HEK293 (cell line): ENCODE results near the gene PERM1.
A peak's percentile ranks its signal among the peaks of the same experiment; 100 is the strongest.

Experiments
- KLF10 ChIP-seq: fragments of 450-650 bp; IDR thresholded peaks from 2 replicates; pipeline ENCODE4 v1.5.1; 2018; ENCODE audit warnings: missing biosample characterization, mild to moderate bottlenecking, missing genetic modification characterization
- KLF9 ChIP-seq: fragments of 450-650 bp; formaldehyde crosslinking; IDR thresholded peaks from 2 replicates; pipeline ENCODE4 v1.5.1; 2016; ENCODE audit warnings: missing biosample characterization, missing genetic modification characterization, low read depth
- REPIN1 ChIP-seq: fragments of 450-650 bp; formaldehyde crosslinking; IDR thresholded peaks from 2 replicates; pipeline ENCODE4 v1.5.1; 2017; ENCODE audit warnings: missing biosample characterization, missing genetic modification characterization, low read depth
- SCRT2 ChIP-seq: fragments of 450-650 bp; formaldehyde crosslinking; IDR thresholded peaks from 2 replicates; pipeline ENCODE4 v1.5.1; 2016; ENCODE audit warnings: missing biosample characterization, missing genetic modification characterization
- SP2 ChIP-seq: fragments of 450-650 bp; formaldehyde crosslinking; IDR thresholded peaks from 2 replicates; pipeline ENCODE4 v1.5.1; 2016; ENCODE audit warnings: missing biosample characterization, missing genetic modification characterization
- ZBTB20 ChIP-seq: fragments of 450-650 bp; formaldehyde crosslinking; IDR thresholded peaks from 2 replicates; pipeline ENCODE4 v1.5.1; 2016; ENCODE audit warnings: missing biosample characterization, missing genetic modification characterization
- ZBTB8A ChIP-seq: fragments of 450-650 bp; formaldehyde crosslinking; IDR thresholded peaks from 2 replicates; pipeline ENCODE4 v1.5.1; 2016; ENCODE audit warnings: missing biosample characterization, missing genetic modification characterization
- ZNF138 ChIP-seq: fragments of 450-650 bp; formaldehyde crosslinking; IDR thresholded peaks from 2 replicates; pipeline ENCODE4 v1.5.1; 2016; ENCODE audit warnings: missing biosample characterization, missing genetic modification characterization, borderline replicate concordance
- ZNF202 ChIP-seq: fragments of 450-650 bp; formaldehyde crosslinking; IDR thresholded peaks from 2 replicates; pipeline ENCODE4 v1.5.1; 2016; ENCODE audit warnings: missing biosample characterization, missing genetic modification characterization, borderline replicate concordance
- ZNF23 ChIP-seq: fragments of 450-650 bp; formaldehyde crosslinking; IDR thresholded peaks from 2 replicates; pipeline ENCODE4 v1.5.1; 2016; ENCODE audit warnings: missing biosample characterization, missing genetic modification characterization, borderline replicate concordance
- ZNF239 ChIP-seq: fragments of 450-650 bp; formaldehyde crosslinking; IDR thresholded peaks from 2 replicates; pipeline ENCODE4 v1.5.1; 2016; ENCODE audit warnings: missing biosample characterization, missing genetic modification characterization
- ZNF311 ChIP-seq: fragments of 450-650 bp; formaldehyde crosslinking; IDR thresholded peaks from 2 replicates; pipeline ENCODE4 v1.5.1; 2017; ENCODE audit warnings: missing biosample characterization, missing genetic modification characterization, borderline replicate concordance
- ZNF394 ChIP-seq: fragments of 450-650 bp; formaldehyde crosslinking; IDR thresholded peaks from 2 replicates; pipeline ENCODE4 v1.5.1; 2016; ENCODE audit warnings: missing biosample characterization, missing genetic modification characterization, mild to moderate bottlenecking, moderate library complexity, borderline replicate concordance
- ZNF48 ChIP-seq: fragments of 450-650 bp; formaldehyde crosslinking; IDR thresholded peaks from 2 replicates; pipeline ENCODE4 v1.5.1; 2016; ENCODE audit warnings: missing biosample characterization, missing genetic modification characterization
- ZNF561 ChIP-seq: fragments of 450-650 bp; IDR thresholded peaks from 2 replicates; pipeline ENCODE4 v1.5.1; 2018; ENCODE audit warnings: missing biosample characterization, missing genetic modification characterization, borderline replicate concordance
- ZNF600 ChIP-seq: fragments of 450-650 bp; formaldehyde crosslinking; IDR thresholded peaks from 2 replicates; pipeline ENCODE4 v1.5.1; 2016; ENCODE audit warnings: missing biosample characterization, missing genetic modification characterization
- ZNF629 ChIP-seq: fragments of 450-650 bp; formaldehyde crosslinking; IDR thresholded peaks from 2 replicates; pipeline ENCODE4 v1.5.1; 2017; ENCODE audit warnings: missing biosample characterization, missing genetic modification characterization
- ZNF776 ChIP-seq: fragments of 450-650 bp; formaldehyde crosslinking; IDR thresholded peaks from 2 replicates; pipeline ENCODE4 v1.5.0; 2017; ENCODE audit warnings: missing biosample characterization, missing genetic modification characterization, borderline replicate concordance
- ZSCAN16 ChIP-seq: fragments of 450-650 bp; formaldehyde crosslinking; IDR thresholded peaks from 2 replicates; pipeline ENCODE4 v1.5.1; 2016; ENCODE audit warnings: missing biosample characterization, missing genetic modification characterization
- ZSCAN30 ChIP-seq: fragments of 450-650 bp; IDR thresholded peaks from 2 replicates; pipeline ENCODE4 v1.5.1; 2018; ENCODE audit warnings: missing biosample characterization, mild to moderate bottlenecking, missing genetic modification characterization, moderate library complexity
- TF ChIP-seq, protein P1 (sequence below): fragments of 450-650 bp; formaldehyde crosslinking; IDR thresholded peaks from 2 replicates; pipeline ENCODE4 v1.5.1; 2017; ENCODE audit warnings: missing biosample characterization, missing genetic modification characterization
- TF ChIP-seq, protein P2 (sequence below): fragments of 450-650 bp; formaldehyde crosslinking; IDR thresholded peaks from 2 replicates; pipeline ENCODE4 v1.5.1; 2016; ENCODE audit warnings: missing biosample characterization, missing genetic modification characterization
- TF ChIP-seq, protein P3 (sequence below): fragments of 450-650 bp; formaldehyde crosslinking; IDR thresholded peaks from 2 replicates; pipeline ENCODE4 v1.5.1; 2016; ENCODE audit warnings: missing biosample characterization, missing genetic modification characterization
- TF ChIP-seq, protein P4 (sequence below): fragments of 450-650 bp; formaldehyde crosslinking; IDR thresholded peaks from 2 replicates; pipeline ENCODE4 v1.5.1; 2016; ENCODE audit warnings: missing biosample characterization, missing genetic modification characterization
- TF ChIP-seq, protein P5 (sequence below): fragments of 450-650 bp; formaldehyde crosslinking; IDR thresholded peaks from 2 replicates; pipeline ENCODE4 v1.5.1; 2016; ENCODE audit warnings: missing biosample characterization, missing genetic modification characterization
- TF ChIP-seq, protein P6 (sequence below): fragments of 450-650 bp; formaldehyde crosslinking; IDR thresholded peaks from 2 replicates; pipeline ENCODE4 v1.5.1; 2016; ENCODE audit warnings: missing biosample characterization, missing genetic modification characterization
- TF ChIP-seq, protein P7 (sequence below): fragments of 450-650 bp; formaldehyde crosslinking; IDR thresholded peaks from 2 replicates; pipeline ENCODE4 v1.5.1; 2016; ENCODE audit warnings: missing biosample characterization, missing genetic modification characterization

Gene PERM1

DNA sequence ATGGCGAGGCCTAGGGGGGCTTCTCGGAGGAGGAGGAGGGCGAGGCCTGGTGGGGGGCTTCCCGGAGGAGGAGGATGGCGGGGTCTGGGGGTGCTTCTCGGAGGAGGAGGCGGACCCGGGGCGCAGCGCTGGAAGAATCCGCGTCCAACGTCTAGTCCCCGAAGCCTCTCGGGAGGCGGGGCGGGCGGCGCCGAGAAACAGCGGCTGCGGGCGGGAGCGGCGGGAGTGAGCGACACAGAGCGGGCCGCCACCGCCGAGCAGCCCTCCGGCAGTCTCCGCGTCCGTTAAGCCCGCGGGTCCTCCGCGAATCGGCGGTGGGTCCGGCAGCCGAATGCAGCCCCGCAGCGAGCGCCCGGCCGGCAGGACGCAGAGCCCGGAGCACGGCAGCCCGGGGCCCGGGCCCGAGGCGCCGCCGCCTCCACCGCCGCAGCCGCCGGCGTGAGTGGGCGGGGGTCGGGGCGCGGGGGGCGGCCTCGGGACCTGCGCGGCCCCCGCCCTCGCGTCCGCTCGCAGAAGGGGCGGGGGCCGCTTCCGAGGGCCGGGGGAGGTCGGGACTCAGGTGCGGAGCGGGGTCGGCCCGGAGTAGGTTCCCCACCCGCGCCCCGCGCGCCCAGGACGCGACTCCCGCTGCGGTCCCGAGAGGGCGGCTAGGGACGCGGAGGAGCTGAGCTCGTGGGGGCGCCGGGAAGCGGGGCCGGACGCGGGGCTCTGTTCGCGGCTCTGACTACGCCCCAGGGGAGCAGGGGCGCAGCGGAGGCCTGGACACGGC is 21.3 kb downstream of the PERM1 start, which contains the start of gene KLHL17 (continued):
- TF ChIP-seq ZSCAN30 (tag by site-specific recombination) (peak; percentile 77), ZNF239 (tag by site-specific recombination) (no peak), KLF9 (tag by site-specific recombination) (peak; percentile 61), SCRT2 (tag by site-specific recombination) (no peak), ZNF394 (no peak), ZNF202 (tag by site-specific recombination) (no peak), ZNF629 (tag by site-specific recombination) (no peak), ZSCAN16 (tag by site-specific recombination) (no peak), SP2 (tag by site-specific recombination) (peak; percentile 40; the same call in 1 of the 2 replicates), ZNF138 (tag by site-specific recombination) (no peak), ZNF776 (tag by site-specific recombination) (no peak), ZNF311 (tag by site-specific recombination) (no peak), ZNF48 (tag by site-specific recombination) (no peak), ZNF561 (tag by site-specific recombination) (peak; percentile 44; the same call in 1 of the 2 replicates), ZBTB20 (tag by site-specific recombination) (peak; percentile 40; the same call in 1 of the 2 replicates), REPIN1 (tag by site-specific recombination) (no peak), ZBTB8A (tag by site-specific recombination) (peak; percentile 64; the same call in 1 of the 2 replicates), ZNF23 (tag by site-specific recombination) (no peak), KLF10 (tag by site-specific recombination) (peak; percentile 55; the same call in 1 of the 2 replicates), ZNF600 (tag by site-specific recombination) (0 out of 2 replicates have a peak, but pooled peaks have one; percentile 18)
- TF ChIP-seq, protein P1, sequence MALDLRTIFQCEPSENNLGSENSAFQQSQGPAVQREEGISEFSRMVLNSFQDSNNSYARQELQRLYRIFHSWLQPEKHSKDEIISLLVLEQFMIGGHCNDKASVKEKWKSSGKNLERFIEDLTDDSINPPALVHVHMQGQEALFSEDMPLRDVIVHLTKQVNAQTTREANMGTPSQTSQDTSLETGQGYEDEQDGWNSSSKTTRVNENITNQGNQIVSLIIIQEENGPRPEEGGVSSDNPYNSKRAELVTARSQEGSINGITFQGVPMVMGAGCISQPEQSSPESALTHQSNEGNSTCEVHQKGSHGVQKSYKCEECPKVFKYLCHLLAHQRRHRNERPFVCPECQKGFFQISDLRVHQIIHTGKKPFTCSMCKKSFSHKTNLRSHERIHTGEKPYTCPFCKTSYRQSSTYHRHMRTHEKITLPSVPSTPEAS (tag by site-specific recombination): no peak
- TF ChIP-seq, protein P2, sequence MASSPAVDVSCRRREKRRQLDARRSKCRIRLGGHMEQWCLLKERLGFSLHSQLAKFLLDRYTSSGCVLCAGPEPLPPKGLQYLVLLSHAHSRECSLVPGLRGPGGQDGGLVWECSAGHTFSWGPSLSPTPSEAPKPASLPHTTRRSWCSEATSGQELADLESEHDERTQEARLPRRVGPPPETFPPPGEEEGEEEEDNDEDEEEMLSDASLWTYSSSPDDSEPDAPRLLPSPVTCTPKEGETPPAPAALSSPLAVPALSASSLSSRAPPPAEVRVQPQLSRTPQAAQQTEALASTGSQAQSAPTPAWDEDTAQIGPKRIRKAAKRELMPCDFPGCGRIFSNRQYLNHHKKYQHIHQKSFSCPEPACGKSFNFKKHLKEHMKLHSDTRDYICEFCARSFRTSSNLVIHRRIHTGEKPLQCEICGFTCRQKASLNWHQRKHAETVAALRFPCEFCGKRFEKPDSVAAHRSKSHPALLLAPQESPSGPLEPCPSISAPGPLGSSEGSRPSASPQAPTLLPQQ: peak; percentile 69
- TF ChIP-seq, protein P3, sequence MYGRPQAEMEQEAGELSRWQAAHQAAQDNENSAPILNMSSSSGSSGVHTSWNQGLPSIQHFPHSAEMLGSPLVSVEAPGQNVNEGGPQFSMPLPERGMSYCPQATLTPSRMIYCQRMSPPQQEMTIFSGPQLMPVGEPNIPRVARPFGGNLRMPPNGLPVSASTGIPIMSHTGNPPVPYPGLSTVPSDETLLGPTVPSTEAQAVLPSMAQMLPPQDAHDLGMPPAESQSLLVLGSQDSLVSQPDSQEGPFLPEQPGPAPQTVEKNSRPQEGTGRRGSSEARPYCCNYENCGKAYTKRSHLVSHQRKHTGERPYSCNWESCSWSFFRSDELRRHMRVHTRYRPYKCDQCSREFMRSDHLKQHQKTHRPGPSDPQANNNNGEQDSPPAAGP (tag by site-specific recombination): peak; percentile 45; the same call in 1 of the 2 replicates
- TF ChIP-seq, protein P4, sequence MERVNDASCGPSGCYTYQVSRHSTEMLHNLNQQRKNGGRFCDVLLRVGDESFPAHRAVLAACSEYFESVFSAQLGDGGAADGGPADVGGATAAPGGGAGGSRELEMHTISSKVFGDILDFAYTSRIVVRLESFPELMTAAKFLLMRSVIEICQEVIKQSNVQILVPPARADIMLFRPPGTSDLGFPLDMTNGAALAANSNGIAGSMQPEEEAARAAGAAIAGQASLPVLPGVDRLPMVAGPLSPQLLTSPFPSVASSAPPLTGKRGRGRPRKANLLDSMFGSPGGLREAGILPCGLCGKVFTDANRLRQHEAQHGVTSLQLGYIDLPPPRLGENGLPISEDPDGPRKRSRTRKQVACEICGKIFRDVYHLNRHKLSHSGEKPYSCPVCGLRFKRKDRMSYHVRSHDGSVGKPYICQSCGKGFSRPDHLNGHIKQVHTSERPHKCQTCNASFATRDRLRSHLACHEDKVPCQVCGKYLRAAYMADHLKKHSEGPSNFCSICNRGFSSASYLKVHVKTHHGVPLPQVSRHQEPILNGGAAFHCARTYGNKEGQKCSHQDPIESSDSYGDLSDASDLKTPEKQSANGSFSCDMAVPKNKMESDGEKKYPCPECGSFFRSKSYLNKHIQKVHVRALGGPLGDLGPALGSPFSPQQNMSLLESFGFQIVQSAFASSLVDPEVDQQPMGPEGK (tag by site-specific recombination): no peak; the same call in none of the 2 replicates
- TF ChIP-seq, protein P5, sequence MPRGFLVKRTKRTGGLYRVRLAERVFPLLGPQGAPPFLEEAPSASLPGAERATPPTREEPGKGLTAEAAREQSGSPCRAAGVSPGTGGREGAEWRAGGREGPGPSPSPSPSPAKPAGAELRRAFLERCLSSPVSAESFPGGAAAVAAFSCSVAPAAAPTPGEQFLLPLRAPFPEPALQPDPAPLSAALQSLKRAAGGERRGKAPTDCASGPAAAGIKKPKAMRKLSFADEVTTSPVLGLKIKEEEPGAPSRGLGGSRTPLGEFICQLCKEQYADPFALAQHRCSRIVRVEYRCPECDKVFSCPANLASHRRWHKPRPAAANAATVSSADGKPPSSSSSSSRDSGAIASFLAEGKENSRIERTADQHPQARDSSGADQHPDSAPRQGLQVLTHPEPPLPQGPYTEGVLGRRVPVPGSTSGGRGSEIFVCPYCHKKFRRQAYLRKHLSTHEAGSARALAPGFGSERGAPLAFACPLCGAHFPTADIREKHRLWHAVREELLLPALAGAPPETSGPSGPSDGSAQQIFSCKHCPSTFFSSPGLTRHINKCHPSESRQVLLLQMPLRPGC (tag by site-specific recombination): peak; percentile 11; the same call in 1 of the 2 replicates
- TF ChIP-seq, protein P6, sequence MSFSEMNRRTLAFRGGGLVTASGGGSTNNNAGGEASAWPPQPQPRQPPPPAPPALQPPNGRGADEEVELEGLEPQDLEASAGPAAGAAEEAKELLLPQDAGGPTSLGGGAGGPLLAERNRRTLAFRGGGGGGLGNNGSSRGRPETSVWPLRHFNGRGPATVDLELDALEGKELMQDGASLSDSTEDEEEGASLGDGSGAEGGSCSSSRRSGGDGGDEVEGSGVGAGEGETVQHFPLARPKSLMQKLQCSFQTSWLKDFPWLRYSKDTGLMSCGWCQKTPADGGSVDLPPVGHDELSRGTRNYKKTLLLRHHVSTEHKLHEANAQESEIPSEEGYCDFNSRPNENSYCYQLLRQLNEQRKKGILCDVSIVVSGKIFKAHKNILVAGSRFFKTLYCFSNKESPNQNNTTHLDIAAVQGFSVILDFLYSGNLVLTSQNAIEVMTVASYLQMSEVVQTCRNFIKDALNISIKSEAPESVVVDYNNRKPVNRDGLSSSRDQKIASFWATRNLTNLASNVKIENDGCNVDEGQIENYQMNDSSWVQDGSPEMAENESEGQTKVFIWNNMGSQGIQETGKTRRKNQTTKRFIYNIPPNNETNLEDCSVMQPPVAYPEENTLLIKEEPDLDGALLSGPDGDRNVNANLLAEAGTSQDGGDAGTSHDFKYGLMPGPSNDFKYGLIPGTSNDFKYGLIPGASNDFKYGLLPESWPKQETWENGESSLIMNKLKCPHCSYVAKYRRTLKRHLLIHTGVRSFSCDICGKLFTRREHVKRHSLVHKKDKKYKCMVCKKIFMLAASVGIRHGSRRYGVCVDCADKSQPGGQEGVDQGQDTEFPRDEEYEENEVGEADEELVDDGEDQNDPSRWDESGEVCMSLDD (tag by site-specific recombination): peak; percentile 78
- TF ChIP-seq, protein P7, sequence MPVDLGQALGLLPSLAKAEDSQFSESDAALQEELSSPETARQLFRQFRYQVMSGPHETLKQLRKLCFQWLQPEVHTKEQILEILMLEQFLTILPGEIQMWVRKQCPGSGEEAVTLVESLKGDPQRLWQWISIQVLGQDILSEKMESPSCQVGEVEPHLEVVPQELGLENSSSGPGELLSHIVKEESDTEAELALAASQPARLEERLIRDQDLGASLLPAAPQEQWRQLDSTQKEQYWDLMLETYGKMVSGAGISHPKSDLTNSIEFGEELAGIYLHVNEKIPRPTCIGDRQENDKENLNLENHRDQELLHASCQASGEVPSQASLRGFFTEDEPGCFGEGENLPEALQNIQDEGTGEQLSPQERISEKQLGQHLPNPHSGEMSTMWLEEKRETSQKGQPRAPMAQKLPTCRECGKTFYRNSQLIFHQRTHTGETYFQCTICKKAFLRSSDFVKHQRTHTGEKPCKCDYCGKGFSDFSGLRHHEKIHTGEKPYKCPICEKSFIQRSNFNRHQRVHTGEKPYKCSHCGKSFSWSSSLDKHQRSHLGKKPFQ (tag by site-specific recombination): no peak
